ENCODE data around the gene SLC35E1.

Gene SLC35E1

GRCh38 chr19:16612636-16613035 lies 40.4 kb upstream of the SLC35E1 start:
- H3K4me1 ChIP-seq (ENCODE audit: insufficient read depth, poor library complexity, severe bottlenecking): peaks cover 3% of the 10 kb centered on the region
- no peak for TF ChIP-seq CTCF (IDR thresholded peaks at IDR 0.05; ENCODE audit: poor library complexity, severe bottlenecking)
- H3K27me3 ChIP-seq (ENCODE audit: insufficient read depth, poor library complexity, severe bottlenecking): no peaks in the 10 kb centered on the region
- no peaks in the 10 kb centered on the region for H3K36me3 ChIP-seq (ENCODE audit: low read depth)
- no peak for ATAC-seq (ENCODE audit: low read depth)
- DNase-seq (ENCODE audit: low spot score): no peak
- no peak overlapping the region for H3K4me3 ChIP-seq (ENCODE audit: severe bottlenecking)
- no peak overlapping the region for H3K27ac ChIP-seq (ENCODE audit: poor library complexity, severe bottlenecking)
- H3K9me3 ChIP-seq (ENCODE audit: severe bottlenecking): no peaks in the 10 kb centered on the region

- Histone ChIP-seq H3K4me1 (ENCODE audit: insufficient read depth, poor library complexity, severe bottlenecking) (peaks cover 3% of the 10 kb centered on the region), H3K36me3 (ENCODE audit: low read depth) (no peaks in the 10 kb centered on the region), H3K27me3 (ENCODE audit: insufficient read depth, poor library complexity, severe bottlenecking) (no peaks in the 10 kb centered on the region), H3K9me3 (ENCODE audit: severe bottlenecking) (no peaks in the 10 kb centered on the region), H3K27ac (ENCODE audit: poor library complexity, severe bottlenecking) (no peak overlapping the region), H3K4me3 (ENCODE audit: severe bottlenecking) (no peak overlapping the region)
- ATAC-seq (ENCODE audit: low read depth): peak; percentile 55; the same call in 2 of the 3 replicates
- TF ChIP-seq CTCF (IDR thresholded peaks at IDR 0.05; ENCODE audit: poor library complexity, severe bottlenecking): no peak
- DNase-seq (ENCODE audit: low spot score): no peak
These were observed 38.9 kb upstream of the SLC35E1 start for GRCh38 chr19:16611121-16611520.

GRCh38 chr19:16609511-16610200 lies 37.4 kb upstream of the SLC35E1 start:
- Histone ChIP-seq H3K27ac (ENCODE audit: poor library complexity, severe bottlenecking) (no peak overlapping the region), H3K9me3 (ENCODE audit: severe bottlenecking) (no peaks in the 10 kb centered on the region), H3K4me1 (ENCODE audit: insufficient read depth, poor library complexity, severe bottlenecking) (peaks cover 3% of the 10 kb centered on the region), H3K36me3 (ENCODE audit: low read depth) (no peaks in the 10 kb centered on the region), H3K27me3 (ENCODE audit: insufficient read depth, poor library complexity, severe bottlenecking) (no peaks in the 10 kb centered on the region), H3K4me3 (ENCODE audit: severe bottlenecking) (no peak overlapping the region)
- DNase-seq (ENCODE audit: low spot score) (no peak), ATAC-seq (ENCODE audit: low read depth) (no peak)
- TF ChIP-seq CTCF (IDR thresholded peaks at IDR 0.05; ENCODE audit: poor library complexity, severe bottlenecking): no peak

GRCh38 chr19:16608290-16608739 lies 36.1 kb upstream of the SLC35E1 start:
- DNase-seq (ENCODE audit: low spot score) (no peak), ATAC-seq (ENCODE audit: low read depth) (peak; percentile 75)
- H3K4me1 ChIP-seq (ENCODE audit: insufficient read depth, poor library complexity, severe bottlenecking): peaks cover 3% of the 10 kb centered on the region
- no peaks in the 10 kb centered on the region for H3K9me3 ChIP-seq (ENCODE audit: severe bottlenecking)
- H3K4me3 ChIP-seq (ENCODE audit: severe bottlenecking): no peak overlapping the region
- peak overlapping the region; percentile 19 for H3K27ac ChIP-seq (ENCODE audit: poor library complexity, severe bottlenecking)
- TF ChIP-seq CTCF (IDR thresholded peaks at IDR 0.05; ENCODE audit: poor library complexity, severe bottlenecking): no peak
- no peaks in the 10 kb centered on the region for H3K27me3 ChIP-seq (ENCODE audit: insufficient read depth, poor library complexity, severe bottlenecking)
- H3K36me3 ChIP-seq (ENCODE audit: low read depth): no peaks in the 10 kb centered on the region

- ATAC-seq (ENCODE audit: low read depth) (no peak; the same call in 2 of the 3 replicates), DNase-seq (ENCODE audit: low spot score) (no peak)
- Histone ChIP-seq H3K27ac (ENCODE audit: poor library complexity, severe bottlenecking) (peak overlapping the region; percentile 19), H3K4me3 (ENCODE audit: severe bottlenecking) (no peak overlapping the region), H3K27me3 (ENCODE audit: insufficient read depth, poor library complexity, severe bottlenecking) (no peaks in the 10 kb centered on the region), H3K4me1 (ENCODE audit: insufficient read depth, poor library complexity, severe bottlenecking) (peaks cover 3% of the 10 kb centered on the region), H3K36me3 (ENCODE audit: low read depth) (no peaks in the 10 kb centered on the region), H3K9me3 (ENCODE audit: severe bottlenecking) (no peaks in the 10 kb centered on the region)
- no peak for TF ChIP-seq CTCF (IDR thresholded peaks at IDR 0.05; ENCODE audit: poor library complexity, severe bottlenecking)
These were observed 35.6 kb upstream of the SLC35E1 start for GRCh38 chr19:16607819-16608218.
